ACHN (cell line): ENCODE results near the gene RAMP1.

Source experiments
- DNase-seq: peaks from one replicate; pipeline ENCODE4 v3.0.0-alpha.2; 2015
- in situ Hi-C: cut with HindIII; loops from 2 replicates; pipeline ENCODE4 v1.10.0; 2017; ENCODE audit warnings: low sequenced_read_pairs, low pct_ligation_motif_present, low pct_unique_long_range_greater_than_20kb

The RAMP1 gene

DNA sequence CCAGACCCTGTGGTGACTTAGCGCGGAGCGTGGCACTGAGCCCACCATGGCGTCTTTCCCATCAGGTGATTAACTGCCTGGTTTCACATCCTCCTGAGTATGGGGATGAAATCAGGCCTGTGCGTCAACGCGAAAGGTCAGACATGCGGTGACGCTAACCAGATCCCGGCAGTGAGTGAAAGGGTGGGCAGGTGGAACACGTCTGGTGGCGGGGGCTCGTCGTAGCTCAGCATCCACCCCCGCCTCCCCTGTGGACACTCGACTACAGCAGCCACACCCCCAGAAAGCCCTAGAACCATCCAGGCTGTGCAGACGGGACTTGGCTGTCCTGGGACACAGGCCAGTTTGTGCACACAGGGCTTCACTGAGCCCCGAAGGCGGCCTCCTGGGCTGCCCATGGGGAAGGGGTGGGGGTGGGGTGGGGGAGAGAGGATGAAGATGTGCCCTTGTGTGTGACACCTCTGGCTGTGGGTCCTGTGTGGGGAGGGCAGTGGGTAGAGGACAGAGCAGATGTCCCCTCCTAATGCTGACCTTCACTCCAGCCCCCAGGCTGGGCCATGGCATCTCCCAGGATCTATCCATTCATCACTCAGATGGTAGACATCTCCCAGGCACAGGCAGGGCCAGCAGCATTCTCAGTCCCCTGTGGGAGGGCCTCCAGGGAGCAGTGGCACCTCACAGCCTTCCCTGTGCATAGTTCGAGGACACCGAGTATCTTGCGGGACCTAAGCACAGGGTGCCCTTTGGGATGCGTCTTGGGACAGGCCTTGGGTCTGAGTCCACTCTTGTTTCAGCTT, 27.5 kb downstream of the RAMP1 start:
- no peak for DNase-seq
- in situ Hi-C loops, result no loop called here

DNA sequence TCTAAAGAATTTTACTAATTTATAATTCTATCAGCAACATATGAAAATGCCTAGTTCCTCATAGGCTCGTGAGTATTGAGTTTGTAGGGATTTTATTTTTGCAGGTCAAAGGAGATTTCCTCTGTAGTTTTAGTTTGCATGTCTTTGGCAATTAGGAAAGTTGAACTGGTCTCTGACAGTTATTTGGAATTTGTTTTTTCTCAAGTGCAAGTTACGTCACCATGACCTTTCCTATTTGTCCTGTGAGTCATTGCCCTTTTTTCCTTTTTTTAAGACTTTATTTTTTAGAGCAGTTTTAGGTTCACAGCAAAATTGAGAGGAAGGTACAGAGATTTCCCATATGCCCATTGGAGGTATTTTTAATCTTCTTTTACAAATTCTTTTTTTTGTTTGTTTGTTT, 29.0 kb downstream of the RAMP1 start:
- no peak for DNase-seq
- in situ Hi-C loops, result no loop called here

DNA sequence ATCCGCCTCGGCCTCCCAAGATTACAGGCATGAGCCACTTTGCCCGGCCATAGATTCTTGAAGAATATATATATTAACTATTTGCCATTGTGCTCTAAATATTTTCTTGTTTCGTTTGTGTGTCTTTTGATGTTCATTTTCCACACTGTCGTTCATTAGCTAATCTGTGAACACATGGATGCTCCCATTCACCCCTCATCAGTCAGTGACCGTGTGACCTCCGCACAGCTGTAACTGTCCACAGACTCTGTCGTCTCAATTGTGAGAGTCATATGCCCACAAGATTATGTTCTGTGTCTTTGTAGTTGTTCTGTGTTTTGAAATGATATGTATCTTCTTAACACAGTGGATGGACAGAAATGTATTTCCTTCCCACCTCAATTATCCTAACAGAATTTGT, 29.6 kb downstream of the RAMP1 start:
- DNase-seq, result no peak
- in situ Hi-C loops, result no loop called here

DNA sequence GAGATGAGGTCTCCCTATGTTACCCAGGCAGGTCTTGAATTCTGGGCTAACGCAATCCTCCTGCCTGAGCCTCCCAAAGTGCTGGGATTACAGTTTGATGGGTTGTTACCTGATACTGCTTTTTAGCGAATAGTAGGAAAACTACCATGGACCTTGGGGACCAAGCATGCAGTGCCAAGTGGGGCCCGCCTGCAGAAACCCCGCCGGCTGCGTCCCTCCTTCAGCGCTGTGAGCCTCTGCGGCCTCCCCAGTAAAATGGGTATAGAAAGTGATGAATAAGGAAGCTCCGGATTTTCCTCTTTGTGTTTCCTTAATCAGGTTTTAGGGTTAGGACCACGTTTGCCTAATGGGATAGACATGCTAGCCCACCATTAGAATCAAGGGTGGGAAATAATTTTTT, 30.4 kb downstream of the RAMP1 start:
- DNase-seq, result no peak
- in situ Hi-C loops, result no loop called here

DNA sequence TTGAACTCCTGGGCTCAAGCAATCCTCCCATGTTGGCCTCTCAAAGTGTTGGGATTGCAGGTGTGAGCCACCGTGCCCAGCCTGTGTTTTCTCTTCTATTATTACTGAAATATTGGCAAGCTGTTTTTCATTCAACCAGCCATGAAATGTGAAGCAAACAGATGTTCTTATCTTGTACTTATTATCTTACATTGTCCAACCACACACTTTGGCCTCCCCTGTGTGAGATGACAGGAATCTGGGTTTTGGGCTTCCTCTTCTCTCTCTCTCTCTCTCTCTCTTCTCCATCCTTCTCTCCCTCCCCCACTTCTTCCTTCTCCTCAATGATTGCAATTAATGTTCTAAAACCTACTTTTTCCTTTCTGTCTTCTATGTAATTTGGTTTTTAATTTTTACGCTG, 33.1 kb downstream of the RAMP1 start:
- in situ Hi-C loops, result no loop called here

DNA sequence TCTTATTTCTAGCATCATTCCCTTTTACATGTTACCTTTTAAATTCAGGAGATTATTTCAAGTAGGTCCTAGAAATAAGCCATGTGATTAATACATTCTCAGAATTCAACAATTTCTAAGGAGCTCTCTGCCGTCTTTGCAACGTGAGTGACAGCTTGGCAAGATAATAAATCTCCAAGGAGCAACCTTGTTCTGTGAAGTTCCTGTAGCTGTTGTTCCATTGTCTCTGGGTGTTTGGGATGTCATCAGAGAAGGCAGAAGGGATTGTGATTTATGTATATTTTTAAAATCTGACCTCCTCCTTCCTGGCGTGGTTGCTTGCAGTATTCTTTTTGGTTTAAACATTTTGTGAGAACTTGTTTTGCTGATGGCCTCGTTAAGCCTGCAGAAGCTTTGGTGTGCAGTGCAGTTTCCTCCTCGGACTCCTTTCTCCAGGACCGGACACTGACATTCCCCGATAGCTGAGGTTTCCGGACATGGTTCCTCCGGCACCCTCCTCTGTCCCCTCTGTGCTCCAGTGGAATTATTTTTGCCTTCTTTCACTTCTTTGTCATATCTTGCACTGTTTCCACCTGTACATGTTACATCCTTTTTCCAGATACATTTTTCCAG, 33.7 kb downstream of the RAMP1 start:
- no peak for DNase-seq
- in situ Hi-C loops, result no loop called here

More for the DNA sequence above, 33.1 kb downstream of the RAMP1 start:
- no peak for DNase-seq

DNA sequence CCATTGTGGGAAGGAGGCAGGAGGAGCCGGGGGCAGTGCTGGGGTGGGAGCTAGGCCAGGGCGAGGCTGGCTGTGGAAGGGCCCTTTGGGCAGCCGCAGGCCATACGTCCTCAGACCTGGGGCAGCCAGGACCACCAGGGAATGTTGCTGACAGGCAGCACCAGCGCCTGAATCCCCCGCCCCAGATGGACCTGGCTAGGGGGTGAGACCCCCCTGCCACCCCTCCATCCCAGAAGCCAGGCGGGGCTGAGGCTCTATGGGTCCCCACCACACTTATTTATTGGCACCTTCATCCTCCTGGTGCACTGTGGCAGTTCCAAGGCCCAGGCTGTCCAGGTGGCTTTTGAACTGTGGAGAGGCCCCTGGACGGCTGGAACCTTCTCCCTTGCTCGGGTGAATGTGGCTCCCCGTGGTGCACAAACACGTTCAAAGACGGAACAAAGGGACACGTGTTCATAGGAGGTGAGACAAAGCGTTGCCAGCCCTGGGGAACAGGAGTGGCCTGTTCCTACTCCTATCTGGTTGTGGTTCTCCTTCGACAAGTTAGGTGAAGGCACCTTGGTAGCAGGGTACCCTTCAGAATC, 35.1 kb downstream of the RAMP1 start:
- DNase-seq, result no peak
- in situ Hi-C loops, result no loop called here

DNA sequence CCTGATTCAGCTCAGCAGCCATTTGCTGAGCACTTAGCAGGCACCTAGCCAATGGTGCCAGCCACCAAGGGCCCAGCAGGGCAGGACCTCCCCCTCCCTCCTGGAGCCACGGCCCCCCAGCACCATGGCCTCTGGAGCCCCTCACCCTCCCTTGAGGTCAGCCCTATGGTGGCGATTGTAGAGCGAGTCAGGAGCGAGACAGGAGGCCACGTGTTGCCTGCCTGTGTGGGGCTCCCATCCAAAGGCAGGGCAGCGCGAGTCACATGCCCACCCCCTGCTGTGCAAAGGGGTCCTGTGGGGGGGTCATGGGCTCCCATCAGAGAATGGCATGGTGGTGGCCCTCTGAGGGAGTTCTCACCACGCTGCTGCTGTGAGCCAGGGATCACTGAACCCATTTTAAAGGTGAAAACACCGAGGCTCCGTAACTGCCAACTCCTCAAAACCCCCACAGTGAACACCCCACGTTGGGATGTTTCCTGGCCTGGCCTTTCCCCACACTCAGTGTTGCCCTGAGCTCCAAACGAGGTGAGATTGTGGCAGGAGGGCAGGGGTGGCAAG, 35.6 kb downstream of the RAMP1 start:
- DNase-seq, result no peak
- in situ Hi-C loops, result no loop called here

DNA sequence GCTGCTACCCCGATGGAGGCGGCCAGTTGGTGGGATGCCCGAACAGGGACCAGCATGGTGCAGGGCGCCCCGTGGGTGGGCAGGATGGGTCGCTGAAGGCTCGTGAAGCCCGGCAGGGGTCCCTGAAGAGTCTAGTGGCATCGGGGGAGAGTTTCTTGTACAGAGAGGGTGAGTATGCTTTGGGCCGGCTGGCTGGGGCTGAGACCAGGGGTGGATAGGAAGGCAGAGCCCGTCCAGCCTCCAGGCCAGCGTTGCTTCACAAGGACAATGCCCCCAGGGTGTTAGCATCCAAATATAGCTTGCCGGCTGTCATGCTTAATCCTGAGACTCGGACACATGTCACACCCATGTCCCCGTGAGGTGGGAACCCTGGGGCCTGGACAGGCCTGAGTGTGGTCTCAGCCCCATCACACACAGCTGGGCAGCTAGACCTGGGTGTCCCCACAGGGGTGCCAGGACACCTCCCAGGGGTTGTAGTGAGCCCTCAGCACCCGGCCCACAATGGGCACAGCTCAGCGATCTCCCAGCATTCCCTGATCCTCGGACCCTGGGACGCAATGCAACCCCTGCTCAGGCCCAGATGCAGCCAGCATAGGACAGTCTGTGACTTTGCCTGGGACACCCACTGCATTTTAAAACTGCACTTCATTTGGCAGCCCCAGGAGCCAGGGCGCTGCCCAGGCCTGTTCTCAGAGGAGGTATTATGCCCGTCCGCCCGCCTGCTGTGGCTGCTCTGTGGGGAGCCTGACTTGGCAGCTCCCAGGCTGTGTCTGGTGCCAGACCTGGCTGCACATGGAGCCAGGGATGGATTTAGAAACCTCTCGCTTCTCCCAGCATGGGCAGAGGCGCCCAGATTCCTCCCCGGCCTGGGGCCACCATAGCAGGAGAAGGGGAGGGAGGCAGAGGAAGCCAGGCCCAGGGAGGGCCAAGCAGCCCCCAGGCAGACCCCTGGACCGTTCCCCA, 36.4 kb downstream of the RAMP1 start:
- in situ Hi-C loops, result no loop called here
- DNase-seq, result no peak

DNA sequence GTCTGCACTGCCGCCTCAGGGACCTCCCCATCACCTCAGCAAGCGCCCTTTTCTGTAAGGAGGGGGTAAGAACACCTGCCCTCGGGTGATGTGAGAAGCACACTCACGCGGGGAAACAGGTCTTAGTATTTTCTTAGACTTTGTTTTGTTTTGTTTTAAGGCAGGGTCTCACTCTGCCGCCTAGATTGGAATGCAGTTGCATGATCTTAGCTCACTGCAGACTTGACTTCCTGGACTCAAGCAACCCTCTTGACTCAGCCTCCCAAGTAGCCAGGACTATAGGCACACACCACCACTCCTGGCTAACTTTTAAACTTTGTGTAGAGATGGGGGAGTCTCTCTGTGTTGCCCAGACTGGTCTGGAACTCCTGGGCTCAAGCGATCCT, 37.1 kb downstream of the RAMP1 start:
- in situ Hi-C loops, result no loop called here
- no peak for DNase-seq

DNA sequence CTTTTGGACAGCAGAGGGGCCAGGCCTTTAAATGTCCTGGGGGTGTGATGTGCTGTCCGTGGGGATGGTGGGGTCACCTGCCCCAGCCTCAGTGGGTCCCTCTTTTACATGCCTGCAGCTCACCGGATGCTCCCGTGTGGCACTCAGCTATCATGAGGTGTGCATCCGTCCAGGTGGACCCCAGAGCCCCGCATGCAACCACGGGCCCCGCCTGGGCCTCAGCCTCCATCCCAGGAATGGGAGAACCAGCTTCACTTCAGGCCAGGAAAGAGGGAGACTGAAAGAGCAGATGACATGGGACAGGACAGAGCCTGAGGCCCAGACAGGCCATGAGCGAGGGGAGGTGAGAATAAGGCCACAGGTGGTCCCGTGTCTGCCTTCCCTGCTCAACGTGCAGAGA, 37.5 kb downstream of the RAMP1 start:
- in situ Hi-C loops, result no loop called here
- no peak for DNase-seq

DNA sequence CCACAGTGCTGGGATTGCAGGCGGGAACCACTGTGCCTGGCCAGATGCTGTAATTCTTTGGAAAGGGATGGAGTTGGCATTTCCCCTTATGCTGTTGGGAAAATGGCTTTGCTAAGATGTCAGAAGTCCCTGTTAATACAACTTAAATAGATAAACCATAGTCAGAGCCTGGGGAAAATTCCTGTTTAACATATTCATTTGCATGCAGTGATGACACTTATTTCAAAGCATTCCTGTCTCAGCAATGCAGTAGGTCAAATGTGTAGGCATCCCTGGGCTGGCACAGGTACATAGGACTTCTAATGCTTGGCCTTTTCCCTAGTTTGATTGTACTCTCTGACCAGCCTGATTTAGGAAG, 38.6 kb downstream of the RAMP1 start:
- in situ Hi-C loops, result no loop called here
- no peak for DNase-seq

DNA sequence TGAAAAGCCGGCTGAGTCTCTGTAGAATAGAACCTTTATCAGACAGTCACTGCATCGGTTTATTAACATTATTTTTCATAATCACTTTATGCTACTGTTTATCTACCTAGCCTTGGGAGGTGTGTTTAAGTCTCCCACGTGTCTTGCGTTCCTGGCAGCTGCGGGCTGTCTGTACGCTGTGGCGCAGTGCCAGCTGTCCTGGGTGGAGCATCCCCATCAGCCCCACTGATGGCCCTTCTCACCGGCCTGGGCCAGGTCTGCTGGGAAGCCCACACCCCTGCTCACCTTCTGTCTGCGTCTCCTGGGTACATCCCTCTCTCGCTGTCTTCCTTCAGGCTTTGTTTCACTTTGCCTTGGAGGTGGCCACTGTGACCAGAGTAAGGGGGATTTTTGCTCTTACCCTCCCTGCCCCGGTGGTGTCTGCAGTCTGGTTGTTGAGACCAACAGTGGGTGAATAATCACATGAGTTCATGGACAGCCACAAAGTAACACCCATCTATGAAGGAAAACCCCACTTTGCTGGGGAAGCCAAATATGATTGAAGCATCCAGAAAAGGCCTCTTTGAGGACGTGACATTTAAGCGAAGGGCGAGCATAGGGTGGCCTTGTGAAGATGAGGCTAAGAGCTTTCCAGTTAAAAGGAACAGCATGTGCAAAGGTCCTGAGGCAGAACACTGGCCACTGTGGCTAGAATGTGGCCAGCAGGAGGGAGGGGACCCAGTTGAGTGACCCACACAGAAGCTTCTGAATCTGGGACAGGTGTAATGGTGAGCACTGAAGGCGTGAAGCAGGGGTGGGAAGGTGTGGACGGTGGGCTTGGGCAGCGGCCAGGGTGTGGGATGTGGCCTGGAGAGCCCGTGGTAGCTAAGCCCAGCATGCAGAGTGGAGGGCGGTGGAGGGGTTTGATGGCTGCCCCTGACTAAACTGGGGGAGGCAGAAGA, 41.7 kb downstream of the RAMP1 start:
- in situ Hi-C loops, result no loop called here
- DNase-seq, result no peak

DNA sequence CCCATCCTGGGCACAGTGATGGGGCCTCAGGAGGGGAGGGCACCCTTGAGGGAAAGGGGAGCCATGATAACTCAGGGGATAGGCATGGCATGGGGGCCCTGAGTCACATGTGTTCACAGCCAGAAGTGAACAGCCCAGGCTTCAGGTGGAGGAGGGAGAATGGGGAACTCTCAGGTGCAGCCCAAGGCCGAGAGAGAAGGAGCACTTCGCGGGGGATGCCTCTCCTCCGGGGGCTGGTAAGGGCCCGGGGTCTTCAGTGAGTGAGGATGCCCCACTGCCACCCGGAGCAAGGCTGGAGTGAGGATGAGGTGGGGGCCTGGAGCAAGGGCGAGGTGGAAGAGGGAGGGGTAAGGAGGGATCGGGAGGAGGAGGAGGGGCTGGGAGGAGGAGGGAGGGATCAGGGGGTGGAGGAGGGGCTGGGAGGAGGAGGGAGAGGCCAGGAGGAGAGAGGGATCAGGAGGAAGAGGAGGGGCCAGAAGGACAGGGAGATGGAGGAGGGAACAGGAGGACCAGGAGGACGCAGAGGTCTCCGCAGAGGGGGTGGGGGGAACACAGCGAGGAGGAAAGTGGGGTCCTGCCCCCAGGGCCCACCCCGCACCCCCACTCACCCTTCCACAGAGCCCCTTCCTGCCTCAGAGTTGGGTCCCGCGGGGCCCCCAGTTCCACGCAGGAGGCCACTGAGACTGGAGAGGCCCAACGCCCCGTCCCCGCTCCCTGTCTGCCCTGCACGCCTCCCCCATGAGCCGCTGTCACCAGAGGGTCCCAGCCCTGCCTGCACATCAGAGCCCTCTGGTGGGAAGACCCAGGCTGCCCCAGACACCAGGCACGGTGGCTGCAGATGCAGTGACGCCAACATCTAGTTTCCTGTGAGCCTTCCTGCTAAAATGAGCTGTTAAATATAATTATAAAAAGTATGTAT, 42.8 kb downstream of the RAMP1 start:
- in situ Hi-C loops, result no loop called here
- DNase-seq, result no peak

DNA sequence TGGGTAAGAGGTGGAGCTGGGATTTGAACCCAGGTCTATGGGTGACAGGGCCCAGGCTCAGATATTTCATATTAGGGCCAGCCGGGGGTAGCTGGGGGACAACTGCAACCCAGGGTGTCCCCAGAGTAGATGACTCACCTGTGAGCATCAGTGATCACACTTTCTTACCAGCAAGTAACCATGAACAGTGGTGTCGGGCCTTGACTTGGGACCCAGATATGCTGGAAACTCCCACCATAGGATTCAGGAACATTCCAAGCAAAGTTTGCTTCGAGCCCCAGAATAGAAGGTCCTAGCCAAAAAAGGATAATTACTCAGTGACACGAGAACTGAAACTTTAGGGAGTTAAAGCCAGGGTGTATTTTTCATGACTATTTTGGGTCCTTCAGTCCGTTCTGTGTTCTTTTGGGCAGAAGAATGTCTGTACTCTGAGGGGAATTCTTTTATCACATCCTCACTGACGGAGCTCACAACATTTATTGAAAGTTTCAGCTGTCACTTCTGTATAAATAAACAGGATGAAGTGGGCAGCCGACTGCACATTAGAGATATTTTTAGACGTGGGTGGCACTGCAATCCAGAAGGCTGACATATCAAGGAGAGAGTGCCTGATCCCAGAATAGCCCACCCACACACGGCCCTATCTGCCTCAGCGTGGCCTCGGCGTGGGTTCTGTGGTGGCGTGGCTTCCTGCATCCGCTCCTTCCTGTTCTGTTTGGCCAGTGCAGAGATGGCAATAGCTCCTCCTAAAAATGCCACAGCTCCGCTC, 45.6 kb downstream of the RAMP1 start:
- no peak for DNase-seq
- in situ Hi-C loops, result no loop called here

DNA sequence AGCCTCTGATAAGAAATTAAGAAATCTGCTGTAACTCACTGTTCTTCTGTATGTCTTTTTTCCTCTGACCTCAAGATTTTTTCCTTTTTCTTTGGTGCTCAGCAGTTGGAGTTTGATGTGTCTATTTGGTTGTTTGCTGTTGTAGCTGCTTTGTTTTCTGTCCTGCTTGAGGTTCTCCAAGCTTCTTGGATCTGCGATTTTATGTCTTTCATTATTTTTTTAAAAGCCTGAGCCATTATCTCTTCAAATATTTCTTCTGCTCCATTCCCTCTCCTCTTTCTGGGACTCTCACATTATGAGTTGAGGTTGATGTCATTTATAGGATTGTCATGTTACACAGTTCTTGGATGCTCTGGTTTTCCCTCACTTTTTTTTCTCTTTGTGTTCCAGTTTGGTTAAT, 47.7 kb downstream of the RAMP1 start:
- no peak for DNase-seq
- in situ Hi-C loops, result no loop called here
